ENCODE results near the gene NPRL2.

Gene NPRL2

GRCh38 chr3:50347187-50347813, 3.3 kb downstream of the NPRL2 start:
- peak; percentile 76 for DNase-seq (ENCODE audit: low spot score)

- DNase-seq (ENCODE audit: low spot score), result peak; percentile 70
These were observed 4.9 kb downstream of the NPRL2 start, which contains the start of gene ZMYND10 for GRCh38 chr3:50345586-50346234. TSS of gene ZMYND10 (minus strand) at chr3:50345732. CDS start at chr3:50345579, 153 bp downstream.

GRCh38 chr3:50345008-50345407, 5.6 kb downstream of the NPRL2 start:
- no peak for DNase-seq (ENCODE audit: low spot score)

GRCh38 chr3:50342813-50343633, 7.6 kb downstream of the NPRL2 start:
- no peak for DNase-seq (ENCODE audit: low spot score)

GRCh38 chr3:50341996-50342650, 8.5 kb downstream of the NPRL2 start:
- DNase-seq (ENCODE audit: low spot score), result no peak

GRCh38 chr3:50341537-50341936, 9.0 kb downstream of the NPRL2 start:
- DNase-seq (ENCODE audit: low spot score), result no peak

GRCh38 chr3:50340448-50341329, 9.9 kb downstream of the NPRL2 start, which contains the start of gene RASSF1:
TSS of gene RASSF1 (minus strand) at chr3:50340836. CDS start at chr3:50340805, 31 bp downstream.
- DNase-seq (ENCODE audit: low spot score), result peak; percentile 50

GRCh38 chr3:50340147-50340447, 10.5 kb downstream of the NPRL2 start:
- no peak for DNase-seq (ENCODE audit: low spot score)

- no peak for DNase-seq (ENCODE audit: low spot score)
These were observed 11.0 kb downstream of the NPRL2 start for GRCh38 chr3:50339485-50340146.

GRCh38 chr3:50338965-50339364, 11.6 kb downstream of the NPRL2 start:
- no peak for DNase-seq (ENCODE audit: low spot score)

GRCh38 chr3:50337175-50337861, 13.3 kb downstream of the NPRL2 start:
- DNase-seq (ENCODE audit: low spot score), result peak; percentile 95

- DNase-seq (ENCODE audit: low spot score), result no peak
These were observed 14.0 kb downstream of the NPRL2 start for GRCh38 chr3:50336452-50337174.

GRCh38 chr3:50334339-50335075, 16.1 kb downstream of the NPRL2 start:
- no peak for DNase-seq (ENCODE audit: low spot score)

- no peak for DNase-seq (ENCODE audit: low spot score)
These were observed 16.7 kb downstream of the NPRL2 start for GRCh38 chr3:50333744-50334328.

- DNase-seq (ENCODE audit: low spot score), result no peak
These were observed 19.1 kb downstream of the NPRL2 start for GRCh38 chr3:50331364-50331907.

GRCh38 chr3:50330330-50330729, 20.2 kb downstream of the NPRL2 start:
- DNase-seq (ENCODE audit: low spot score), result no peak

GRCh38 chr3:50327943-50328691, 22.5 kb downstream of the NPRL2 start, which contains the start of gene TUSC2:
TSS of gene TUSC2 (minus strand) at chr3:50328223. CDS start at chr3:50328099, 124 bp downstream.
- peak; percentile 94 for DNase-seq (ENCODE audit: low spot score)

Measured in CD4-positive, alpha-beta T cell treated with Interleukin-6 at 100 ng/mL for 8 hours (primary cell).